ENCODE measurements around the gene HS6ST3.
"Not testable (repeated sequence)": the region's sequence is repeated elsewhere in the genome, so short reads cannot be mapped to it uniquely, and the experiment has no call there.

HS6ST3 gene

GRCh38 chr13:96460609-96461008, 370.7 kb downstream of the HS6ST3 start:
- no peak for DNase-seq

- DNase-seq, result no peak
Observed at GRCh38 chr13:96473526-96474180, 383.7 kb downstream of the HS6ST3 start.

- DNase-seq, result no peak
Observed at GRCh38 chr13:96474181-96474557, 384.3 kb downstream of the HS6ST3 start.

GRCh38 chr13:96475103-96475502, 385.2 kb downstream of the HS6ST3 start:
- DNase-seq, result no peak

- DNase-seq, result no peak
Observed at GRCh38 chr13:96481482-96481881, 391.6 kb downstream of the HS6ST3 start.

GRCh38 chr13:96490496-96490989, 400.6 kb downstream of the HS6ST3 start:
- DNase-seq, result no peak

GRCh38 chr13:96491103-96491502, 401.2 kb downstream of the HS6ST3 start:
- no peak for DNase-seq

GRCh38 chr13:96492766-96493165, 402.9 kb downstream of the HS6ST3 start:
- DNase-seq, result no peak

- no peak for DNase-seq
Observed at GRCh38 chr13:96499656-96500055, 409.7 kb downstream of the HS6ST3 start.

- no peak for DNase-seq
Observed at GRCh38 chr13:96500953-96501352, 411.0 kb downstream of the HS6ST3 start.

GRCh38 chr13:96503481-96503880, 413.6 kb downstream of the HS6ST3 start:
- DNase-seq, result no peak

- DNase-seq, result no peak
Observed at GRCh38 chr13:96511587-96511986, 421.7 kb downstream of the HS6ST3 start.

- DNase-seq, result no peak
Observed at GRCh38 chr13:96519380-96519779, 429.5 kb downstream of the HS6ST3 start.

GRCh38 chr13:96524398-96525020, 434.6 kb downstream of the HS6ST3 start:
- DNase-seq, result not testable (repeated sequence)

GRCh38 chr13:96525715-96526114, 435.8 kb downstream of the HS6ST3 start:
- DNase-seq, result no peak

- DNase-seq, result no peak
Observed at GRCh38 chr13:96527497-96527896, 437.6 kb downstream of the HS6ST3 start.

- no peak for DNase-seq
Observed at GRCh38 chr13:96532804-96533203, 442.9 kb downstream of the HS6ST3 start.

GRCh38 chr13:96533408-96533807, 443.5 kb downstream of the HS6ST3 start:
- DNase-seq, result no peak

- no peak for DNase-seq
Observed at GRCh38 chr13:96539791-96540190, 449.9 kb downstream of the HS6ST3 start.

GRCh38 chr13:96540670-96541069, 450.8 kb downstream of the HS6ST3 start:
- DNase-seq, result no peak

GRCh38 chr13:96542986-96543385, 453.1 kb downstream of the HS6ST3 start:
- no peak for DNase-seq

GRCh38 chr13:96544957-96545356, 455.1 kb downstream of the HS6ST3 start:
- no peak for DNase-seq

GRCh38 chr13:96546463-96546862, 456.6 kb downstream of the HS6ST3 start:
- no peak for DNase-seq

GRCh38 chr13:96551546-96551945, 461.6 kb downstream of the HS6ST3 start:
- no peak for DNase-seq

- DNase-seq, result no peak
Observed at GRCh38 chr13:96552559-96552958, 462.7 kb downstream of the HS6ST3 start.

Measured in T-helper 1 cell (primary cell).